Muscle layer of colon (tissue), 2 donors: ENCODE results near the gene NHP2.
"Not testable (repeated sequence)": the region's sequence is repeated elsewhere in the genome, so short reads cannot be mapped to it uniquely, and the experiment has no call there.

ENCODE experiments used
- H3K27ac ChIP-seq: one replicate; pipeline ENCODE4 v1.7.0; 2013; ENCODE audit warnings: low read depth, mild to moderate bottlenecking, low read length, moderate library complexity
- H3K27me3 ChIP-seq, 2 donors: one replicate each; pipeline ENCODE4 v1.7.0; 2013; ENCODE audit warnings: low read length in 2 of 2, mild to moderate bottlenecking in 2 of 2; ENCODE audit not compliant: insufficient read depth in 2 of 2, control insufficient read depth in 1 of 2
- H3K36me3 ChIP-seq: one replicate; pipeline ENCODE4 v1.7.0; 2013; ENCODE audit warnings: mild to moderate bottlenecking, low read length; ENCODE audit not compliant: insufficient read depth
- H3K4me1 ChIP-seq: one replicate; pipeline ENCODE4 v1.7.0; 2013; ENCODE audit warnings: mild to moderate bottlenecking, low read length; ENCODE audit not compliant: insufficient read depth
- H3K4me3 ChIP-seq, 2 donors: one replicate each; pipeline ENCODE4 v1.7.0; 2013; ENCODE audit warnings: low read length in 2 of 2, low read depth in 1 of 2, mild to moderate bottlenecking in 1 of 2, moderate library complexity in 1 of 2
- H3K9ac ChIP-seq: one replicate; pipeline ENCODE4 v1.7.0; 2013; ENCODE audit warnings: low read length
- H3K9me3 ChIP-seq: one replicate; pipeline ENCODE4 v1.7.0; 2013; ENCODE audit warnings: mild to moderate bottlenecking, low read length
- donor health status: abdominal sarcoma.
- donor health status: Adenocarcinoma of cecum.

NHP2 gene

DNA sequence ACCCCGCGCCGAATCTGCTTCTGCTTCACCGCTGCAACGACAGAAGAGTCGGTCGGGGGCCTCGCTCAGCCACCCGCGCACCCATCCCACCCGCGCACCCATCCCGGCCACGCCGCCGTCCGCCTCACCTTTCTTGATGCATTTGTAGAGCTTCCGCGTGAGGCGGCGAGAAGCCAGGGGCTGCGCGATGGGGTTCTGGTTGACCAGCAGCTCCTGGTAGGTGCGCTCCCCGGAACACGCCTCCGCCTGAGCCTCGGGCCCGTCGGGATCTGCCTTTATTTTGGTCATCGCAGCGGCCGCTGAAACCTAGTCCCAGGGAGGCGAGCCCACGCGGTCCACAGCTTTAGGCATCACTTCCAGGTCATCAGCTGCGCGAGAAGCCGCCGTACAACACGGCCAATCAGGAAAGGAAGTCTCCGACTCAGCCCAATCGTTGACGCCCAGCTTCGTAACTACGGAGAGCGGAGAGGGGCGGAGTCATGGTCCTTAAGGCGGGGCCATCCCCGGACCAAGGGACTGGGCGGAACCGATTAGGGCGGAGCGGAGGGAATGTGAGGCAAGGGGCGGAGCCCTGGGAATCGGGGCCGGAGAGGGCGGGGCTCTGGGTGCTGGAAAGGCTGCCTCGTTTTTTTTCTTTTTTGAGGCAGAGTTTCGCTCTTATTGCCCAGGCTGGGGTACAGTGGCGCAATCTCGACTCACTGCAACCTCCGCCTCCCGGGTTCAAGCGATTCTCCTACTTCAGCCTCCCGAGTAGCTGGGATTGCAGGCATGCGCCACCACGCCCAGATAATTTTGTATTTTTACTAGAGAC, at the start of gene NHP2:
TSS of gene NHP2 (minus strand) at position 356 of the 811 bp plus-strand sequence. CDS start at position 288, 68 bp downstream.
- Histone ChIP-seq H3K9ac (peak within 1 kb of the TSS; percentile 53), H3K27me3 (no peaks in the 10 kb centered on the region), H3K27ac (peak within 1 kb of the TSS; percentile 73), H3K9me3 (no peaks in the 10 kb centered on the region), H3K36me3 (peaks cover 26% of the 10 kb centered on the region), H3K4me3 (peak within 1 kb of the TSS; percentile 50 to 87), H3K4me1 (peaks cover 25% of the 10 kb centered on the region)

DNA sequence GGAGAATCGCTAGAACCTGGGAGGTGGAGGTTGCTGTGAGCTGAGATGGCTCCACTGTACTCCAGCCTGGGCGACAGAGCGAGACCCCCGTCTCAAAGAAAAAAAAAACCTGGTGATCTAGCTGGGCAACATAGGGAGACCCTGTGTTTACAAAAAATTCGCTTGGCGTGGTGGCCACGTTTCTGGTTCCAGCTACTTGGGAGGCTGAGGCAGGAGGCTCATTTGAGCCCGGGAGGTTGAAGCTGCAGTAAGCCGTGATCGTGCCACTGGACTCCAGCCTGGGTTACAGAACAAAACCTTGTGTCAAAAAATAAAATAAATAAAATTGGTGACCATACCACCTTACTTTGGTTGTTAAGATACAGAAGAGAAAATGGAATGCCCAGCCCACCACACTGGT, 48.9 kb upstream of the NHP2 start:
- Histone ChIP-seq H3K4me3 (no peak overlapping the region), H3K4me1 (peaks cover 22% of the 10 kb centered on the region), H3K9me3 (no peaks in the 10 kb centered on the region), H3K27me3 (no peaks in the 10 kb centered on the region), H3K27ac (no peak overlapping the region), H3K9ac (no peak overlapping the region), H3K36me3 (peaks cover 18% of the 10 kb centered on the region)

DNA sequence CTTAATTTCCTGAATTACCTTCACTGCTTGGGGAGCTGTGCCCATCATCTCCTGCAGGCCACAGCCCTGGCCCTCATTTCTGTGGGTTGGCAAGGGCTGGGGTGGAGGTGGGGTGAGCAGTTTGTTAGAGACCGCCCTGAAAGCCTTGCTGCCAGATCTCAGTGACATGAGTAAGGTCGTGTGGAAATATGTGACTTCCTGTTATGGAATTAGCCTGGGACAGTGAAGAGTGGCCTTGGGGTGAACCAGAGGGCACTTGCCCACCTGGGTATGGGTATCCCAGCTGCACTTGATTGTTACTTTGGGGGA, 48.2 kb upstream of the NHP2 start:
- H3K27ac ChIP-seq, result no peak overlapping the region
- no peak overlapping the region for H3K4me3 ChIP-seq
- H3K4me1 ChIP-seq, result peaks cover 15% of the 10 kb centered on the region
- H3K9ac ChIP-seq, result no peak overlapping the region
- H3K27me3 ChIP-seq, result no peaks in the 10 kb centered on the region
- H3K36me3 ChIP-seq, result peaks cover 12% of the 10 kb centered on the region
- no peaks in the 10 kb centered on the region for H3K9me3 ChIP-seq

DNA sequence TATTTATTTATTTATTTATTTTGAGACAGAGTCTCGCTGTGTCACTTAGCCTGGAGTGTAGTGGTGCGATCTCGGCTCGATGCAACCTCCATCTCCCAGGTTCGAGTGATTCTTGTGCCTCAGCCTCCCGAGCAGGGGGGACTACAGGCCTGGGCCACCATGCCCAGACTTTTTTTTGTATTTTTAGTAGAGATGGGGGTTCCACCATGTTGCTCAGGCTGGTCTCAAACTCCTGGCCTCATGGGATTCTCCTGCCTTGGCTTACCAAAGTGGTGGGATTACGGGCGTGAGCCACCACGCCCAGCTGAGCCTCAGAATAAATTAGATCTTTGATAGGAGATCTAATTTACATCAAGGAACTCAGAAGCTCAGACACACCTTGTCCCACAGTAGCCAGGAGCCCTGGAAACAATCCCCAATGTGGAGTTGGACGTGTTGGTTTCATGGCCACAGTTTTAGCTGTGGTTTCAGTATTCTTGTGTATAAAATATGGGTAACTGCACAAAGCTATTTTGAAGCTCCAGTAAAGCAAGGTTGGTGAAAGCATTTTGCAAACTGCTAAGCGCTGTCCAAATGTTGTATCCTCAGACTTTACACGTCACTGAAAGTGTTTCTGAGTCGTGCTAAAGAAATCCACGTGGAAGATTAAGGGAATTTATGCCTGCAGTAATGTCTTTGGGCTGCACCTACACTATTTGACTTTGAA, 47.7 kb upstream of the NHP2 start:
- Histone ChIP-seq H3K27me3 (no peaks in the 10 kb centered on the region), H3K9ac (no peak overlapping the region), H3K4me3 (no peak overlapping the region), H3K27ac (no peak overlapping the region), H3K4me1 (peaks cover 10% of the 10 kb centered on the region), H3K36me3 (peaks cover 6% of the 10 kb centered on the region), H3K9me3 (no peaks in the 10 kb centered on the region)

DNA sequence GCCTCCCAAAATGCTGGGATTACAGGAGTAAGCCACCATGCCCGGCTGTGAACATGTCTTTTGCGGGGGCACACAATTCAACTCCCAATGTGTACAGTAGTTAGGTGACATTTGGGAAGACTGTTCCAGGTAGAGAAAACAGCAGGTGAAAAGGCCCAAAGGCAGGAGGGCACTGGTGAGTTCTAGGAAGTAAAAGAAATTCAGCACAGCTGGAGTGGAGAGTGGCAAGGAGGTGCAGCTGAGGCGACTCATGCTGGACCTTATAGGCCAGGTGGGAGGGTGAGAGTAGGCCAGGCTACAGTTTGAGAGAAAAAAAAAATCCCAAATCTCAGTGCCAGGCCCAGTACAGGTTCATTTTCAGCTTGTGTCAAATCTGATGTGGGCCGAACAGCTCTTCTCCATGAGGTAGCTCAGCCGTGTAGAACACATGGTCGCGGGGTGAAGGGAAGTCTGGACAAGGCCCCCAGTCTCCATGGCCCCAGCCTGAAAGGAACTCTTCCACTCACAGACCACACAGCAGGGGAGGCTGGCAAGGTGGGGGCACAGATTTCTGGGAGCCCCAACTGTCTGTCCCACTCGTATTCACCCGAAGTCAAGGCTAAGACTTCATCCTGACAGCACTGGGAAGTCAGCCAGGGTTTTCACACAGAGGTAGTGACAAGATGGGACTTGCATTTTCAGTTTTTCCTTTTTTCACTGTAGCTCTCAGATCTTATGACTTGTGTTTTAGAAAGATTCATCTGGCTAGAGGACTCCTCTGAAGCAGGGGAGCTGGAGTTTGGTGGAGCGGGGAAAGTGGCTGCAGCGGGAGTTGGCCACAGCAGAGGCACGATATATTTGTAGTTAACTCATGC, 46.1 kb upstream of the NHP2 start:
- H3K27ac ChIP-seq, result no peak overlapping the region
- H3K36me3 ChIP-seq, result no peaks in the 10 kb centered on the region
- H3K9me3 ChIP-seq, result no peaks in the 10 kb centered on the region
- H3K9ac ChIP-seq, result no peak overlapping the region
- H3K4me1 ChIP-seq, result no peaks in the 10 kb centered on the region
- no peak overlapping the region for H3K4me3 ChIP-seq
- no peaks in the 10 kb centered on the region for H3K27me3 ChIP-seq

DNA sequence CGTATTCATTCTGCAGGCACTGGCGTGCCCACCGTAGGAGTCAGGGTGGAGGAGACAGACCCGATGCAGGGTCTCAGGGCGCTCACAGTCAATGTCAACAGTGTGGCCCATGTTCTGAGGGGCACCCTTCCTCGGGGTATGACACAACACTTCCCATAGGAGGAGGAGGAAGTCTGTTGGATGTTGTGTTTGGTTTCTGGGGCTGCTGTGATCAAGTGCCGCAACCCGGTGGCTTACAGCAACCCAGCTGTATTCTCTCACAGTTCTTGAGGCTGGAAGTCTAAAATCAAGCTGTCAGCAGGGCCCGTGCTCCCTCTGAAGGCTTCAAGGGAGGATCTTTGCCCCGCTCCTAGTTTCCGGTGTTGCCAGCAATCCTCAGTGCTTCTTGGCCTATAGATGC, 45.0 kb upstream of the NHP2 start:
- Histone ChIP-seq H3K36me3 (no peaks in the 10 kb centered on the region), H3K9ac (no peak overlapping the region), H3K4me1 (no peaks in the 10 kb centered on the region), H3K27ac (no peak overlapping the region), H3K9me3 (no peaks in the 10 kb centered on the region), H3K27me3 (no peaks in the 10 kb centered on the region), H3K4me3 (no peak overlapping the region)

DNA sequence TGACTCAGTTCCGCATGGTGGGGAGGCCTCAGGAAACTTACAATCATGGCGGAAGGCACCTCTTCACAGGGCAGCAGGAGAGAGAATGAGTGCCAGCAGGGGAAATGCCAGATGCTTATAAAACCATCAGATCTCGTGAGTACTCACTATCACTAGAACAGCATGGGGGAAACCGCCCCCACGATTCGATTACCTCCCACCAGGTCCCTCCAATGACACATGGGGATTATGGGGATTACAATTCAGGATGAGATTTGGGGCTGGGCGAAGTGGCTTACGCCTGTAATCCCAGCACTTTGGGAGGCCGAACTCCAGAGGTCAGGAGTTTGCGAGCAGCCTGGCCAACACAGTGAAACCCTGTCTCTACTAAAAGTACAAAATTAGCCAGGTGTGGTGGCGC, 44.5 kb upstream of the NHP2 start:
- H3K4me1 ChIP-seq, H3K4me3 ChIP-seq, H3K9ac ChIP-seq, H3K27me3 ChIP-seq, H3K27ac ChIP-seq, H3K9me3 ChIP-seq, H3K36me3 ChIP-seq: not testable (repeated sequence)

DNA sequence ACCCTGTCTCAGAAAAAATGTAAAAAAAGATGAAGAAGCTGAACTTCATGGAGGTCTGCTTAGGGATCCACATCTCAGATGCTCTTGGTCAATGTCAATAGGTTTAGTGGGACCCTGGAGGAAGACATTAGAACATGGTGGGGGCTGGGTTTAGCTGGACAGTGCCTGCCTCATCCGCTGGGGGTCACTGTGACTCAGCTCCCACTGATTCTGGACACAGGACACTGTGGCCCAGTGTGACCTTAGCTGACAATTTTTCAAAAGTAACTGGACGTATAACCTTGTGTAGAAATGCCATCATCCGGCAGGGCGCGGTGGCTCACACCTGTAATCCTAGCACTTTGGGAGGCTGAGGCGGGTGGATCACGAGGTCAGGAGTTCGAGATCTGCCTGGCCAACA, 43.3 kb upstream of the NHP2 start:
- Histone ChIP-seq H3K36me3 (no peaks in the 10 kb centered on the region), H3K9me3 (no peaks in the 10 kb centered on the region), H3K4me1 (no peaks in the 10 kb centered on the region), H3K27me3 (no peaks in the 10 kb centered on the region), H3K9ac (no peak overlapping the region), H3K27ac (no peak overlapping the region), H3K4me3 (no peak overlapping the region)

DNA sequence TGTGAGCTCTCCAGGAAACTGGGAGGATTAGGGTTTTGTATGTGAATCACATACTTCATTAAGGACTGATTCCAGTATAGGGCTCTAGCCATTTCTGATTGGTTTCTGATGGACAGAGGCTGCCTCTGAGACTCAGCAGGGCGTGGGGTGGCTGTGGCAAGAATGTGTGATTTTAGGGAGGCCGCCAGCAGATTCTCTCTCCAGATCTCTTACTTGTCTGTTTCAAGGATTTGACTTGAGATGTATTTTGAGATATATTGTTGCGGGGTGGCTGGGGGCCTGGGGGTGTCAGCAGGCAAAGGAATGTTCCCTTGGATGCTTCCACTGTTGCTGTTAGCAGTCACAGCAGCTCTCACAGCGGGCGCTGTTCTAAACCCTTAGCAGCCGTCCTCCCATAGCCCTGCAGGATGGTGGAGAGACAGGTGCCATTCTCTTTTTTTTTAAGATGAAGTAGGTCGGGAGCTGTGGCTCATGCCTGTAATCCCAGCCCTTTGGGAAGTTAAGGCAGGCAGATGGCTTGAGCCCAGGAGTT, 42.7 kb upstream of the NHP2 start:
- H3K9me3 ChIP-seq, result no peaks in the 10 kb centered on the region
- no peaks in the 10 kb centered on the region for H3K27me3 ChIP-seq
- no peak overlapping the region for H3K9ac ChIP-seq
- H3K36me3 ChIP-seq, result no peaks in the 10 kb centered on the region
- H3K4me3 ChIP-seq, result no peak overlapping the region
- H3K27ac ChIP-seq, result no peak overlapping the region
- no peaks in the 10 kb centered on the region for H3K4me1 ChIP-seq

DNA sequence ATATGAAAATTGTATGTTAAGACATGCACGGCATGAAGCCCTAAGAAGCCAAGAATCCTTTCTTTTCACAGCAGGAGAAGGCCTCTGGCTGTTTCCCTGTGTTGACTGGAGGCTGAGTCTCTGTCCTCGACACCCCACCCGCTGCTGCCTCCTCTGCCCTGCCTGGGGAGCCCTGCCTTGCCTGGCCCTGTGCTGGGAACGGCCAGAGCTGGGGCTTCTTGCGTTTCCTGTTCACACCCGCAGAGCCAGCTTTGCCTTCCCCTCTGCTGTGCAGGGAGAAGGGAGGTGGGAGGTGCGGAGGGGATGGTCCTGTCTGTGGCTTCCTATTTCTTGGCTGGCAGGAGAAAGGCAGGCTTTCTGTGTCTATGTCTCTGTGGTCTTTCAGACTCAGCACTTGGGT, 40.3 kb upstream of the NHP2 start:
- no peak overlapping the region for H3K27ac ChIP-seq
- no peak overlapping the region for H3K9ac ChIP-seq
- no peak overlapping the region for H3K4me3 ChIP-seq
- H3K36me3 ChIP-seq, result no peaks in the 10 kb centered on the region
- H3K27me3 ChIP-seq, result no peaks in the 10 kb centered on the region
- H3K9me3 ChIP-seq, result no peaks in the 10 kb centered on the region
- no peaks in the 10 kb centered on the region for H3K4me1 ChIP-seq

DNA sequence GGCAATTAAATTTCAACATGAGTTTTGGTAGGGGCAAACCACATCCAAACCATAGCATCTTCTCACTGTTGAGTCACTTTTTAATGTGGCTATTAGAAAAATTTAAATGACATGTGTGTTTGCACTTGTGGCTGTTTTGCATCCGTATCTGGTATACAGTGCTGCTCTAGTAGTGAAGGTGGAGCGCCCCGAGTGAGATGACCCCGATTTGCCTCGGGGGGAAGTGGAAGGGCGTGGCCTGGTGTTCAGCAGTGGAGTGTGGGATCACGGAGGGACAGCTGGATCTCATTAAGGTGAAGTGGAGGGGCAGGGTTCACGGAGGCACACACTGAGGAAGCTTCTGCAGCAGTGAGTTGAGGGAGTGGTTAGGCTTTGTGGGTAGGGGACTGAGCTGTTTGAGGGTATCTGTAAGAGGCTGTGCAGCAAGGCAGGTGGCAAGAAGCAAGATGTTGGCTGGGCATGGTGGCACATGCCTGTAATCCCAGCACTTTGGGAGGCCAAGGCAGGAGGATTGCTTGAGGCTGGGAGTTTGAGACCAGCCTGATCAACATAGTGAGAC, 39.6 kb upstream of the NHP2 start:
- no peaks in the 10 kb centered on the region for H3K36me3 ChIP-seq
- no peaks in the 10 kb centered on the region for H3K9me3 ChIP-seq
- H3K4me1 ChIP-seq, result no peaks in the 10 kb centered on the region
- no peak overlapping the region for H3K9ac ChIP-seq
- H3K27ac ChIP-seq, result no peak overlapping the region
- H3K4me3 ChIP-seq, result no peak overlapping the region
- H3K27me3 ChIP-seq, result peaks cover 0 to 5% of the 10 kb centered on the region in 2 donors
